MV-4-11 (cell line): Measurements from ENCODE around the gene SEC23B.
"Not testable (repeated sequence)": the region's sequence is repeated elsewhere in the genome, so short reads cannot be mapped to it uniquely, and the experiment has no call there.

Source experiments
- DNase-seq: peaks from one replicate; lab custom pipeline; 2025; lab: John Stamatoyannopoulos, UW

The SEC23B gene

DNA sequence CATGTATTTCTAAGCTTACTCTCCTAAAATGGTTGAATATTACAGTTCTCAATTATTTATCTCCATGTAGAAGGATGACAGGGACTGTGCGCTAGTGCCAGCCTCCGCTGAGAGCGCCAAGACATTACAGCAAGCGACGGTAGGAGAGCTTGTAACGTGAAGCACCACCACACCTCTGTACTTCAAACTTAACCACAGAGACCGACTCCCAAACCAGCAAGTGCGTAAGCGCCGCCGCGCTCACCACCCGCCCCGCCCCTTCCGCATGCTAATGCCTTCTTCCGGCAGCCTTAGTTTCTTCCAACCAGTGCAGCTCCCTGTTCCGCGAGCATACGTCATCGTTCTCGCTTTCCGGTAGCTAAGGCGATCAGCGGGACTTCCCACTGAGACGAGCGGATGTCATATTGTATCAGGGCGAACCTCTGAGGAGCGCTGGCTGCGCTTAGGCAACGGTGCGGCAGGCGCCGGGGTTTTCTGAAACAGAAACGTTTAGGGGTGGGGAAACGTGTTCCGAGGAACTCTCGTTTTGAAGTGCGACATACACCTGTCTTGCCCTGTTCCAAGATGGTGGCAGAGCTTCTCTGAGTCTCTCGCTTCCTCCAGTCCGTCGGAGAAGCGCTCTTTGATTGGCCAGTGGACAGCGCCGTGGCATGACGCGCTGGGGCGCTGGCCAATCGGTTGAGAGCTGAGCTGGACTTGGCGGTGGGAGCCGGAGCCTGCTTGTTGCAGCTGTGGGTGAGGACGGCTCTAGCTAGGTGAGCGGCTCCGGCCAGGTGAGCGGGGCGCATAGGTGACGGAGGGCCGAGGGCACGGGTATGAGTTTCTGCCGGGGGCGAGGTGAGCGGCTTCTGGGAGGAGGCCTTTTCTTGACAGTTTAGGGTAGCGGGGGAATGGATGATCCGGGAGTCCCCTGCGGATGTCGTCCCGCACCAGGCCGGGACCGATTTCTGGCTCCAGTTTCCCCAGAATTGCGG, at the start of gene SEC23B:
SEC23B (plus strand) TSS at position 723 of the 974 bp plus-strand sequence. CDS start 2,896 bp downstream, outside the sequence.
- peak; percentile 96 for DNase-seq

DNA sequence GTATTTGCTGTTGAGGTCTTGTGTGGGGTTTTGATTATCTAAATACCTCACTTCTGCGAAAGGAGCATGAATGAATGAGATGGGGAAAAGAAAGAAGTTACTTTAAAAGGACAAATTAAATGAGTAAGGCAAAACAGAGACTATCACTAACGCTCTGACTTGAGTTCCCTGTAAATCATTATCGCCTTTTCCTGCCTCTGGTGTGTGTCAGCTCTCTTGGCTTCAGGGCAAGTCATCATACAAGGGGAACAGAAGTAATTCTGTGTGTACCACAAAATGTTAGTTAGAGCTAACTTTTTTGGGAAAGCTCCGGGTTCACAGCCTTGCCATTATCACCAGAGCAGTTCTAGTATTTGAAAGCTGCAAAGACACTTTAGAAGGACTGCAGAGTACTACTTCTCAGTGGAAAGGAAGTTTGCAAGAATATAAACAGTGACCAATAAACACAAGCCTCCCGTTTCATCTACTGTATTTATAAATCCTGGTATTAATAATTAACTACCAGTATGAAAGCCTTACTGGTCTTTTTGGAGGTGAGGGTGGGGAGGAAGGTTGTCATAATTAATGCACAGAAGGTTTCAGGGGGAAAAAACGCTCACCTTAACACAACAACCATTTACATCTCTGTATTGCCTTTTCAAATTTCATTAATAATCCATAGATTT, 42.1 kb upstream of the SEC23B start:
- no peak for DNase-seq

DNA sequence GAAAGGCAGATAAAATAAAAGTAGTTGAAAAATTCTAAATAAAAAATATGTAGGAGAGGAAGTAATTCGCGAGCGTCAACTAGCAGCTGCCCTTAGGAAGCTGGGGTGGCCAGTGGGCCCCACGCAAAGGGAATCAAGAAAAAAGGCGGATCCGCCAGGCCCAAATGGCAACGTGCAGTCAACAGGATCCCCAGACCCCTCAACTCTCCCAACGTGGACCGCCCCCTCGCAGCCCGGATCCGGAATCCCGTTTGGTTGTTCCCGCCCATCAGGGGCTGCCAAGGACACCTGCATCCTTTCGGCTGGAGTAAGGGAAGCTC, 41.2 kb upstream of the SEC23B start:
- no peak for DNase-seq

DNA sequence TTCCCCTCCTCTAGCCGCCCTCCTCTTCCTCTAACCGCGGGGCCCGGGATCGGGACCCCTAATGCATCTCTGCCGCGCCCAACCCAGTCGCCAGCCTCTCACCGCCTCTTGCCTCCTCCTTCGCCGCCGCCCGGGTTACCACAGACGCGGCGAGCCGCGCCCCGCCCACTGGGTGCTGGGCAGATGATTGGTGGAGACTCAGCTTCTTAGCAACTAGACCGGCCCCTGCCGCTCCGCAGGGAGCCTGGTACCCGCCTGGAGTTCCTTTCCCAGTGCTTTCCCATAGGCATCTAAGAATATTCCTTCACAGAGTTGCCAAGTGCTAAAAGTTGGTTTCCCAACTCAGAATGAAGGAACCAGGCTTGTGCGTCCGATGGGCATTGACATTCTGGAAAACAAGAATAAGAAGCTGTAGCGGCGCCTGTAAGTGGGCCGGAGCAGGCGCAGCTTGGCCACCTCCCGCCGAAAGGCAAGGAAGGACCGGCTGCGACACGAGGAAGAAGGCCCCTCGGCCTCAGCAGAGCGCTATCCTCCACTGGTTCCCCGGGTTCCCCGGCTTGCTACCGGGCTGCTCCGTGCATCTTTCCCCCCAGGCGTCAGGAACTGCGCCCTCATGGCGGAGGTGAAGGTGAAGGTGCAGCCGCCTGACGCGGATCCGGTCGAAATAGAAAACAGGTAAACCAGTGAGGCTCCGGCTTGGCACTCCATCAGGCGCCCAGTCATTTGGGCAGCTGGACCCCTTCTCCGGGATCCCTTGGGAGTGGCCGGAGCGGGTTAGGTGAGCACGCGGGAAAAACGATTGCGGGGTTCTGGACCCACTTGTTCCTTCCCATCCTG, 40.6 kb upstream of the SEC23B start, which contains the start of the genes DZANK1 and POLR3F:
DZANK1 (minus strand) TSS at position 137 of the 837 bp plus-strand sequence. CDS start 1,672 bp downstream, outside the sequence.
POLR3F (plus strand) TSS at position 497 of the 837 bp plus-strand sequence; CDS start at position 614, 117 bp downstream.
- peak; percentile 94 for DNase-seq

DNA sequence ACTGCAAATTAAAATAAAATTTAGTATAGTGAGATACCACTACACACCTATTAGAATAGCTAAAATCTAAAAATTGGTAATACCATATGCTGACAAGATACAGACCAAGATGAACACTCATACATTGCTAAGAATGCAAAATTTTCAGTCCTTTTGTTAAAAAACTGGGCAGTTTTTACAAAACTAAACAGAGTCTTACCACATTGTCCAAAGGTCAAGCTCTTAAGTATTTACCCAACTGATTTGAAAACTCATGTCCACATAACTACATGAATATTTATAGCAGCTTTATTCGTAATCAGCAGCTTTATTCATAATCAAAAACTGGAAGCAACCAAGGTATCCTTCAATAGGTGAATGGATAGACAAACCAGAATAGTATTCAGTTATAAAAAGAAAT, 30.5 kb upstream of the SEC23B start:
- DNase-seq, result no peak

DNA sequence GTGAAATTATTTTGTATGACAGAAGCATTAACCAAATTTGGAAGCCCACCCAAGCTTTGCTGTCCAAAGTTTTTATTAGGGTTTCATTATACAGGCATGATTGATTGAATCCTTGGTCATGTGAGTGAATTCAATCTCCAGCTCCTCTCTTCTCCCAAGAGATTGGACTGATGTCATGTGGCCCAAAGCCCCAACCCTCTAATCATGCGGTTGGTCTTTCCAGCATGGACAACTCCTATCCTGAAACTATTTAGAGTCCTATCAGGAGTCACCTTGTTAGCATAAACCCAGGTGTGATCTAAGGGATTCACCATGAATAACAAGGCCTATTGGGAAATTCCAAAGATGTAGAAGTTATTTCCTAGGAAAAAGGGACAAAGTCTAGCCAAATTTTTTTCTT, 29.9 kb upstream of the SEC23B start:
- DNase-seq, result no peak

DNA sequence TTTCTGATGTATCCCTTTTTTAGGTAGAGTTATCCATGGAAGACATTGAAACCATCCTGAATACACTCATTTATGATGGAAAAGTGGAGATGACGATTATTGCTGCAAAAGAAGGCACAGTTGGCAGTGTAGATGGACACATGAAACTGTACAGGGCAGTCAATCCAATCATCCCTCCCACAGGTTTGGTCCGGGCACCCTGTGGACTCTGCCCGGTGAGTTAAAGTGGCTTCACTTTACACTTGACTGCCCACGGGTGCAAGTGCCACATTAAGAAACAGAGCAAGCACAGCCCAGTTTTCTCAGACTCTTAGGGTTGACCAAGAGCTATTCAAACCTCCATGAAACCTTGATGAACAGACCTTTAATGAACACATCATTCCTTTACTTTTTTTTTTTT, 26.1 kb upstream of the SEC23B start:
- no peak for DNase-seq

DNA sequence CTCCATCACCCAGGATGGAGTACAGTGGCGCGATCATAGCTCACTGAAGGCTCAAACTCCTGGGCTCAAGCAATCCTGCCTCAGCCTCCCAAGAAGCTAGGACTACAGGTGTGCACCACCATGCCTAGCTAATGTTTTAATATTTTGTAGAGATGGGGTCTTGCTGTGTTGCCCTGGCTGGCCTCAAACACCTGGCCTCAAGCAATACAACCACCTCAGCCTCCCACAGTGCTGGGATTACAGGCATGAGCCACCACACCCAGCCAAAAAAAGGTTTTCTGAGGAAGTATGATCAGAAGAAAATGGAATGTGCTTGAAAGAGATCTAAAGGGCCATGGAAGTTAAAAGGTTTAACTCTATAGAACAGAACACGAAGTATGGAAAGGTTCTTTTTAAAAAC, 19.4 kb upstream of the SEC23B start:
- DNase-seq, result no peak

DNA sequence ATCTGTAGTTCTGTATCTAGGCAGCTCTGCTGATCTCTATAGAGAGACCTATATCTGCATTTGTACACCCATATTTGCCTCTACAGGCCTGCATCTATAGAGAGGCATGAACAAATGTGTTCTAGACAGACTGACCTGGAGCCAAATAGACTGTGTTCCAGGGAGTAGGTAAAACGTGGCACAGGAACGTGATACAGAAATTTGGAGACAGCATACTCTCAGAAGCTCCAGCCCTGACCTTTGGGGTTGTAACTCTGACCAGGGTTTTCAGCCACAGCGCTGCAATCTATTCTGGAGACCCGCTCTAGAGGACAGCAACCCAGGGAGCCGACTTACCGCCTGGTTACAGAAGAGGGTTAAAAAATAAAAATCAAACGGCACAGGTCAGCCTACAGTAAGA, 11.7 kb upstream of the SEC23B start:
- no peak for DNase-seq

DNA sequence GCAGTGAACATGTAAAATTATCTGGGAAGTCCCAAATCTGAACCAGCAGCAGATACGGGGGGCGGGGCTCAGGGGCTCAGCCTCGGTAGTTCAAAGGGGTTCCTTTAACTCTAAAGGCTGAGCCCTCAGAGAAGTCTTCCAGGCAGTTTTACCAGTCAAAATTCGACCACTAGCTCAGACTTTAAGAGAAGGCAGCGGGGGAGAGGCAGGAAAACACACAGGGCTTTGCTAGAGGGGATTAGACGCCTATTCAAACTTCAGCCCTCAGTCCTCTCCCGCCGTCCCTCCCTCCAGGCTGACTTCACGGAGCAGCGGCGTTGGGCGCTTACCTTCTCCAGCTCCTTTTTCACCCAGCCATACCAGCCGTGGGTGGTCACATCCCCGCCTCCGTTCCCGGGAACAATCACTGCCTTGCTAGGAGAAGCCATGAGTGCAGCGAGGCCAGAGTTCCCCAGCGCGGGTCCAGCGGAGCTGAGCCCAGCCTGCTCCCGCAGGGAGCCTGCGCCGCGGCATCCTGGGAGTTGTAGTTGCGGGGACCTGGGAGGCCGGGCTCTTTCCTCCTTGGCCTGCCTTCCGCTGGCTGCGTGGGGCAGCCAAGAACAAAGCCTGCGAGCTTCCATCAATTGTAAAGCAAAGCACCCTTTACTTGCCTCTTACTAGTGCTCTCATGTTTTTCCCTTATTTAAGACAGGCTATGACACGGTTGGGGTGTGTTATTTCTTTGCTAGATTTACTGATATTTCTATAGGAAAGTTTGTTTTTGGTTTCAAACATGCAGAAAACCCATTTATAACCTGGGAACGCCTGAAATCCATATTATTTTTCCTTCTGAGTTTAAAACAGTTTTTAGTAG, 10.8 kb upstream of the SEC23B start, which contains the start of gene RBBP9:
RBBP9 (minus strand) TSS at position 486 of the 853 bp plus-strand sequence; CDS start at position 428, 58 bp downstream.
- DNase-seq, result peak; percentile 71

DNA sequence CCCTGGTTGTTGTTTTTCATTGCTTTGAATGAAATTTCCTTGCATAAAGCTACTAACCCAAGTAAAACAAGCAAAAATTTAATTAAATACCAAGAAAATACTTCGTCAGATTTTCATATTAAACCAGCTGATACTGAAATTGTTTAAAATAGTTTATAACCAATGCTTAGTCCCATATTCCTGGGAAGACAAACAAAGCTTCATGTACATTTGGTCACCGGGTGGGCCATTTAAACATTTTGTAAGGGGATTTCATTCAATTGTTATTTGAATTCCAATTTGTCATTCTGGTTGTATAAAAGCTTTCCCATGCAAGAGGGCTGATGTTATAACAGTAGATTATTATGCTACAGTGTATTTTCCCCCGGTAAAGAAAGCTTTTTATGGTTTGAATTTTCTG, 10.1 kb upstream of the SEC23B start:
- no peak for DNase-seq

DNA sequence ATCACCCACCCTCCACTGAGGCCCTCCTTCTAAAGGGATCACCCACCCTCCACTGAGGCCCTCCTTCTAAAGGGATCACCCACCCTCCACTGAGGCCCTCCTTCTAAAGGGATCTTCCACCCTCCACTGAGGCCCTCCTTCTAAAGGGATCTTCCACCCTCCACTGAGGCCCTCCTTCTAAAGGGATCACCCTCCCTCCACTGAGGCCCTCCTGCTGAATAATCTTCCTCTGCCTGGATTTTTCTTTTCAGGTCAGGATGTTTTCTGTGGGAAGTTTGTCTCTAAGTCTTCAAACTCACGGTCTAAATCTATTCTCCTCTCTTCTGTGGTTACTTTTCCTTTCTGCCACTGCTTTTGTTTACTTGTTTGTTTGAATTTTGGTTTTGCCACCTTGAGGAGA, 6.1 kb upstream of the SEC23B start:
- not testable (repeated sequence) for DNase-seq

DNA sequence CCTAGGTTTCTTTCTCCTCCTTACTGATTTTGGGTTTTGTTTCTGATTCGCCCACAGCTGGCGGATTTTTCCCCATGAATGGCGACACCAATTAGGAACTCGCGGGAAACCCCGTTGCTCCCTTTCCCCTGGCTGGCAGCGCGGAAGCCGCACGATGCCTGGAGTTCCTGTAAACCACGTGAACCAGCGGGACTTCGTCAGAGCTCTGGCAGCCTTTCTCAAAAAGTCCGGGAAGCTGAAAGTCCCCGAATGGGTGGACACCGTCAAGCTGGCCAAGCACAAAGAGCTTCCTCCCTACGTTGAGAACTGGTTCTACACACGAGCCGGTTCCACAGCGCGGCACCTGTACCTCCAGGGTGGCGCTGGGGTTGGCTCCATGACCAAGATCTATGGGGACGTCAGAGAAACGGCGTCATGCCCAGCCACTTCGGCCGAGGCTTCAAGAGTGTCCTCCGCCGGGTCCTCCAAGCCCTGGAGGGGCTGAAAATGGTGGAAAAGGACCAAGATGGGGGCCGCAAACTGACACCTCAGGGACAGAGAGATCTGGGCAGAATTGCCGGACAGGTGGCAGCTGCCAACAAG, 3.2 kb upstream of the SEC23B start:
- DNase-seq, result no peak

DNA sequence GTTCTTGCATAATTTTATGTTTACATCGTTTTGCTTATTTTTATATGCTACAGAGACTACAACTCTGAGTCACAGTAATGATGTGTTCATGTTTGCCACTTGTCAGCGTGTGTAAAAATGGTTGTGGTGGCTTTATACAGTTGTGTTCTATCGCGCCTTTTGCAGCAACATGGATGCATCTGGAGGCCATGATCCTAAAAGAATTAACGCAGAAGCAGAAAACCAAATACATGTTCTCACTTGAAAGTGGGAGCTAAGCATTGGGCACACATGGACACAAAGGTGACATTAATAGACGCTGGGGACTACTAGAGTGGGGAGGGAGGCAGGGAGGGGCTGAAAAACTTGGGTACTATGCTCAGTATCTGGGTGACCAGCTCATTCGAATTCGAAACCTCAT, 996 bp upstream of the SEC23B start:
- DNase-seq, result no peak

DNA sequence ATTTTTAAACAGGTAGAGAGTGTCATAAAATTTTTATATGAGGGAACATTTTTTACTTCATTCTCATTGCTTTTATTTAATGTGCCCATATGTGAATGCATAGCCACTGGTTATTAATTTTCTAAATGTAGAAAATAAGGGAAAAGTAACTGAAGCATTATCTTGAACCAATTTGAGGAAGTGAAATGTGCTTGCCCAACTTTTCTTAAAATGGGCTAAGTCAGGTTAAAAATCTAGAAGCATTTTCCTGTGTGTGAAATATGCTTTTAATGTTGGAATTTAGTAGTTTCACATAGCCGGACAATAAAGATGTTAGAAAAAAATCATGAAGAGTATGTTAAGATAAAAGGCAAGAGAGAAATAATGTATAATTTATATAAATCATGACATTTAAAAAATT, 3.8 kb downstream of the SEC23B start:
- peak; percentile 73 for DNase-seq

DNA sequence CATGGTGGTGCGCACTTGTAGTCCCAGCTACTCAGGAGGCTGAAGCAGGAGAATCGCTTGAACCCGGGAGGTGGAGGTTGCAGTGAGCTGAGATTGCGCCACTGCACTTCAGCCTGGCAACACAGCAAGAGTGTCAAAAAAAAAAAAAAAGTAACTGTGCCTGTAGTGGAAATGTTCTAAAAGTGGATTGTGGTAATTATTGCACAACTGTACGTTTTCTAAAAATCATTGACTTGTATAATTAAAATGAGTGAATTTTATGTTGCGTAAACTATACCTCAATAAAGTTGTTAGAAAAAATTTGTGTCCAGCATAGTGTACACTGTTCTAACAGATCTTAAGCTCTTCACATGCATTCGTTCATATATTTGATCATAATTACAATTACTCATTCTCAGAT, 5.5 kb downstream of the SEC23B start:
- peak; percentile 84 for DNase-seq

DNA sequence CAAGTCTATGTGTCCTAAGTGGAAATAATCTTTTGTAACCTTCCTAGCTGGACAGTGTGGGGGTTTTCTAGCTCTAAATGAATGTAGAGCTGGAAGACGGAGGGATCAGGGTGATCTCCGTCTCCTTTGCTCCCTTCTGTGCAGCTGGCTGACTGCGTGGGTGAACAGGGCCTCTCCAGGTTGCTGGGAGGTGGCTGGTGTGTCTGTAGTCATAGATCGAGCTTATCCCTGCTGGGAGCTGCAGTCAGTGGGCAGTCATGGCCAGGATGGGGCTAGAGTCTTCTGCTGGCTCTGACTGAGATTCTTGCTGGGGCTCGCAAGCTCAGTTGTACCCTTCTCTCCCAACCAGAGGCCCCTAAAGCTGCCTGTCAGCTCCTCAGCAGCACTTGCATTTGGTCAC, 6.4 kb downstream of the SEC23B start:
- DNase-seq, result no peak

DNA sequence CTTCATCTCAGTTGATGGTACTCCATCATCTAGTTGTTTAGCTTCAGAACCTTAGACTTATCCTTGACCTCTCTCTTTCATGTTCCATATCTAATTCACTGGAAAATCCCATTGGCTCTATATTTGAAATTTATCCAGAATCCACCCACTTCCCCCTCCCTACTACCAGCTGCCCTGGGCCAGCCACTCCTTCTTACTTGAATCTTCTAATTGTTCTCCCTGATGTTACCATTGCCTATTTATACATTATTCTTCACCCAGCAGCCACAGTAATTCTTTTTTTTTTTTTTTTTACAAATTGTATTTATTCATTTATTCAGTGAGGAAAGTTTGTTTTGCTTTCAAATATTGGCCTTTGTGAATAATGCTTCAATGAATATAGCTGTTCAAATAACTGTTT, 8.2 kb downstream of the SEC23B start:
- DNase-seq, result no peak

DNA sequence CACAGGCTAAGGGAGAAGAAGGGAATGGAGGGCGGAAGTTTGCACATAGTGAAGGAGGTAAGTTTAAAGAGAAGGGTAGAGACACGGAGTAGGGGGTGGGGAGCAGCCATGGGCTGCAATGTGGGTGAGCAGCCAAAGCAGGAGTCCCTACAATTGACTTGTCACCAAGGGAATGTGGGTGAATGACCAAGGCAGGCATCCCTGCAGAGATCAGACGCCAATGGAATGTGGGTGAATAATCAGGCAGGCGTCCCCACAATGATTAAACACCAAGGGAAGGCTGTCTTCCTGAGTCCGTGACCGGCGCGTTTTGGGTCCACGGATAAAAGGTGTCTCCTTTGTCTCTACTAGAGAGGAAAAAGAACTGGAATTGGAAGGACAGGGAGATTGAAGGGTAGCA, 14.3 kb downstream of the SEC23B start:
- not testable (repeated sequence) for DNase-seq

DNA sequence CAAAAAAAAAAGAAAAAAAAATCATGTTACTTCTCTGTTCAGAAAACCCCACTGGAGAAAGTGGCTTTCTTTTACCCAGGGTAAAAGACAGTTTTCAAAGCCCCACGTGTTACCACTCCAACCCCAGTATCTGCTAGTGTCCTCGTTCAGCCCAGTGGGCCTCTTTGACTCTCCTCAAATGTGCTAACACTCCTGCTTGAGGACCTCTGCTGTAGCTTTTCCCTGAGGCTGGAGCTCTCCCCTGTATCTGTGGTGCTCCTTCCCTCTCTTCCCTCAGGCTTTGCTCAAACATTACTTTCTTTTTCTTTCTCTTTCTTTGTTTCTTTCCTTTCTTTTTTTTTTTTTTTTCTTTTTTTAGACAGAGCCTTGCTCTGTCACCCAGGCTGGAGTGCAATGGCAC, 15.3 kb downstream of the SEC23B start:
- no peak for DNase-seq

DNA sequence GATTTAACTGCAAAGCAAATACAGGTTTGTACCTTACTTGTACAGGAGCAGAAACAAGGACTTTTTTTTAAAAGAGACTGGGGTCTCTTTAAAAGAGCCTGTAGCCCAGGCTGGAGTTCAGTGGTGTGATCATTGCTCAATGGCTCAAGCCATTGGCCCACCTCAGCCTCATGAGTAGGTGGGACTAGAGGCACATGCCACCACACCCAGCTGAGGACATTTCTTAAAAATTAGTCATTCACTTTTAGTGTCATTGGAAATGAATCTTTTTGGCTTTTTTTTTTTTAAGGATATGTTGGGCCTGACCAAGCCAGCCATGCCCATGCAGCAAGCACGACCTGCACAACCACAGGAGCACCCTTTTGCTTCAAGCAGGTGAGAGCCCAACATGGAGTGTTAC, 16.9 kb downstream of the SEC23B start:
- no peak for DNase-seq
